ENCODE data around the gene UROS.

UROS gene

DNA sequence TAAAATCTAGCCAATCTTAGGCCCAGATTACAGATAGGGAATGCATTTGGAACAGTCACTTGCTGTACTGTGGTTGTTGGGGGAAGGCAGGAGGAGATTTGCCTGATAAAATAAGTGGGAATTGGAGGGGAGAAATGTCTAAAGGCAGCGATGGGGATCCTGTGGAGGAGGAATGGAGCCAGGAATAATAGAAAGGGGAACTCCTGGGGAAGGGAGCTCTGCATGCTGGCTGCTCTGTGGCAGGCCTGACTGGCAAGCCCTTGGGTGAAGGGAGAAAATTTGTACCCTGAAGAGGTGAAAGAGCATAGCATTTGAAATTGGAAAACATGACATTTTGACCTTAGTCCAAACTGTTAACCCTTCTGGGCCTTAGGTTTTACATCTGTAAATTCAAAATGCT, 61.1 kb downstream of the UROS start:
- no peak for DNase-seq

DNA sequence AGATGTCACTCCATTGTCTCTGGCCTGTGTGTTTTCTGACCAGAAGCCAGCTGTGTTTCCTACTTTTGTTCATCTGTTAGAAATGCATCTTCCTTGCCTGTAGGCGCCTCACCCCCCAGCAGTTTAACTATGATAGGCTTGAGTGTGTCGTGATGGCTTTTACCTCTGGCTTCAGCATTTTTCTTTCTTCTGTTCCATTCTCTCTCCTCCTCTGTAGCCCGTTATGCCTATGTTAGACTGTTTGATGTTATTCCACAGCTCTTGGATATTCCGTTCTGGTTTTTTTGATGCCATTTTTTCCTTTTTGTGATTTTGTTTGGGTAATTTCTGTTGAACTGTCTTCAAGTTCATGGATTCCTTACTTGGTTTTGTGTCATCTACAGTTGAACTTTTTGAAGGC, 65.3 kb downstream of the UROS start:
- DNase-seq, result no peak

- DNase-seq, result no peak
These were observed 66.1 kb downstream of the UROS start for GRCh38 chr10:125756853-125757487.

- DNase-seq, result no peak
These were observed 66.9 kb downstream of the UROS start for GRCh38 chr10:125756196-125756595.

DNA sequence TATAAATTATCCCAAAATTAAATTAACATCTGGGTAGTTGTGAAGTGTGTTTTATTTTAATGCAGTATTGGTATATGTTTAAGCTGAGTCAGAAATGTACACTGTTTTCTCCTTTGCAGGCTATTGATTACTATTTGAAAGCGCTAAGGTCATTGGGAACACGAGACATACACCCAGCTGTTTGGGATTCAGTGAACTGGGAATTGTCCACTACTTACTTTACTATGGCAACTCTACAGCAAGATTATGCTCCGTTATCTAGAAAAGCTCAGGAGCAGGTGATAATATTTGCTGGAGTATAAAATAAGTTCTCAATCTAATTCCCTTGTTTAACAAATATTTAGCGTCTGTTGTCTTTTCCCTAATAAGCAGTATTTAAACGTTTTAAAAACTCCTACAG, 75.6 kb downstream of the UROS start:
- no peak for DNase-seq

DNA sequence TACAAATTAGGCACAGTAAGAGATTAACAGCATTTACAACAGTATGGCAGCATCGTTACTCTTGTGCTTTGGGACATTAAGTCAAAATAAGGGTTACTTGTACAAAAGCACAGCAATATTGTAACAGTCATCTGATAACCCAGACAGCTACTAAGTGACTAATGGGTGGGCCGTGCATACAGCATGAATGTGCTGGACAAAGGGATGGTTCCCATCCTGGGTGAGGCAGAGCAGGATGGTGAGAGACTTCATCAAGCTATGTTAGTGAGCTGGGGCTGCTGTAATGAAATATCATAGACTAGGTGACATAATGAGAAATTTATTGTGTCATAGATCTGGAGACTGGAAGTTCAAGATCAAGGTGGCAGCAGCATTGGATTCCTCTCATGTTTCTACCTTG, 78.1 kb downstream of the UROS start:
- no peak for DNase-seq

DNA sequence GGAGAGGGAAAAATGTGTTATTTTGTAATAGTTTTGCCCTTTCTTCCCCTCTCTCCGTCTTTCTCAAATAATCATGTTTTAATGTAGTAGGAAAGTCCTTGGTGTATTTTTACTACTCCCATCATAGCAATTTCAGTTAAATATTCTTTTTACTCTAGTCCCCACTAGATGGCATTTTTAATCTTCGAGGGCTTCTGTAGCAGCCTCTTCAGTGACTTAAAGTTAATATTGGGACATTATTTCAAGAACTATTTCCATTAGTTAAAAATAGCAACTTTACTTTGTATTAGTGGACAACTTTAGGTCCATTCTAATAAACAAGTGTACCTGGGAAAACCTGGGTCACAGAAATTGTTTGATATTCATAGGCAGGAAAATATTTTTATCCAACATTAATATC, 80.6 kb downstream of the UROS start:
- DNase-seq, result no peak

GRCh38 chr10:125739994-125740679, 82.9 kb downstream of the UROS start:
- no peak for DNase-seq

Data from effector CD8-positive, alpha-beta T cell (primary cell).